Lung (tissue), 12 donors: ENCODE data around the gene RBM20. TPM values are rescaled to one million over a fixed set of nuclear protein-coding genes. Genes with fewer than 3 reads are reported as not detected.

ENCODE experiments used
- ATAC-seq: fragments of 200-7000 bp; cut with Tn5 transposase; one replicate; pipeline ENCODE4 v1.9.1; 2020; ENCODE audit warnings: moderate number of reproducible peaks; ENCODE audit not compliant: insufficient read depth, low FRiP score
- DNase-seq, 3 donors: peaks; one replicate each; pipeline ENCODE4 v3.0.0-alpha.2; 2013 to 2017
- H3K27ac ChIP-seq, 2 donors: one replicate each; pipeline ENCODE4 v1.5.1; 2013; ENCODE audit warnings: mild to moderate bottlenecking in 2 of 2, moderate library complexity in 2 of 2, control low read depth in 1 of 2, inconsistent platforms in 1 of 2, low read depth in 1 of 2, low read length in 1 of 2
- H3K27me3 ChIP-seq, 3 donors: one replicate each; pipeline ENCODE4 v1.5.1; 2013; ENCODE audit warnings: low read length in 2 of 3; ENCODE audit not compliant: control insufficient read depth in 3 of 3, insufficient read depth in 3 of 3
- H3K36me3 ChIP-seq, 4 donors: one replicate each; pipeline ENCODE4 v1.5.1; 2013; ENCODE audit warnings: low read length in 4 of 4, mild to moderate bottlenecking in 1 of 4, moderate library complexity in 1 of 4; ENCODE audit not compliant: control insufficient read depth in 4 of 4, insufficient read depth in 4 of 4
- H3K4me1 ChIP-seq, 5 donors: one replicate each; pipeline ENCODE4 v1.5.1; 2013; ENCODE audit warnings: low read length in 5 of 5, mild to moderate bottlenecking in 2 of 5, moderate library complexity in 1 of 5; ENCODE audit not compliant: control insufficient read depth in 5 of 5, insufficient read depth in 5 of 5
- H3K4me3 ChIP-seq: one replicate; pipeline ENCODE4 v1.5.1; 2013; ENCODE audit warnings: mild to moderate bottlenecking, control low read depth, moderate library complexity
- H3K9ac ChIP-seq, 2 donors: one replicate each; pipeline ENCODE4 v1.5.1; 2013; ENCODE audit warnings: low read length in 2 of 2, control low read depth in 1 of 2; ENCODE audit not compliant: insufficient read depth in 1 of 2
- H3K9me3 ChIP-seq, 4 donors: one replicate each; pipeline ENCODE4 v1.5.1; 2013; ENCODE audit warnings: low read length in 3 of 4, mild to moderate bottlenecking in 1 of 4, moderate library complexity in 1 of 4; ENCODE audit not compliant: control insufficient read depth in 4 of 4, insufficient read depth in 3 of 4
- whole genome bisulfite sequencing, 2 donors: extraction: QIAGEN DNeasy Blood & Tissue Kit; methylation state at CpG; one replicate each; pipeline ENCODE4 v1.1.7; 2013; 5-methylcytosine and 5-hydroxymethylcytosine counted together
- polyA plus RNA-seq, 2 donors: library from polyadenylated mRNA; stranded (reverse); fragments of 200-250 nt; gene quantifications; one replicate each; pipeline ENCODE4 v1.2.1, GENCODE V29; 2013
- total RNA-seq, 2 donors: library from RNA; depleted of rRNA in 1 of 2; stranded (reverse); fragments of >200 nt in 1 of 2; gene quantifications; one replicate each; pipeline ENCODE4 v1.2.1, GENCODE V29; 2014 to 2021
- TF ChIP-seq, protein P1 (sequence below): IDR thresholded peaks from 2 replicates; pipeline ENCODE4 v1.5.1; 2012; ENCODE audit warnings: mild to moderate bottlenecking; ENCODE audit errors: control extremely low read depth, extremely low read depth
- donor health status: control.
- donor health status: control.
- donor health status: Bipolar disorder and iron deficiency.
- donor health status: healthy.
- donor health status: DM: yes; HTN: yes; CAD: no.

RBM20 gene
- total and polyA plus RNA-seq, 4 donors: 0.25 to 3.3 (median 0.66) TPM

DNA sequence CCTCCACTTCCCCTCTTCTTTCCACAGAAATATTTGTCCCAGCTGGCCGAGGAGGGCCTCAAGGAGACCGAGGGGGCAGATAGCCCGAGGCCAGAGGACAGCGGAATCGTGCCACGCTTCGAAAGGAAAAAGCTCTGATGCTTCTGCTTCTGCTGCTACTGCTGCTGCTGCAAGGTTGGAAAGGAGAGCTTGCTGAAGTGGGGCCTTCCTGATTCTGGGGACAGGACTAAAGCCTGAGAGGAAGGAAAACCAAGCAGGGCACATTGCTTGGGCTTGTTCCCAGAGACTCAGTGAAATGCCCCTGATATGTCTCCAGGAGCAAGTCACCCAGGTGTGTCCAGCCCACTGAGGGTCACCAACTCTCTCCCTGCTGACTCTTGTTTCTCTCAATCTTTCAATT is 191.7 kb downstream of the RBM20 start:
- no peak overlapping the region for H3K4me3 ChIP-seq
- no peak overlapping the region for H3K9ac ChIP-seq
- H3K4me1 ChIP-seq: peaks cover 0 to 7% (median 3%) of the 10 kb centered on the region in 5 donors
- no peaks in the 10 kb centered on the region for H3K27me3 ChIP-seq
- no peak overlapping the region for H3K27ac ChIP-seq
- ATAC-seq (no peak), DNase-seq (no peak)
- no peaks in the 10 kb centered on the region for H3K9me3 ChIP-seq
- TF ChIP-seq, protein P1, sequence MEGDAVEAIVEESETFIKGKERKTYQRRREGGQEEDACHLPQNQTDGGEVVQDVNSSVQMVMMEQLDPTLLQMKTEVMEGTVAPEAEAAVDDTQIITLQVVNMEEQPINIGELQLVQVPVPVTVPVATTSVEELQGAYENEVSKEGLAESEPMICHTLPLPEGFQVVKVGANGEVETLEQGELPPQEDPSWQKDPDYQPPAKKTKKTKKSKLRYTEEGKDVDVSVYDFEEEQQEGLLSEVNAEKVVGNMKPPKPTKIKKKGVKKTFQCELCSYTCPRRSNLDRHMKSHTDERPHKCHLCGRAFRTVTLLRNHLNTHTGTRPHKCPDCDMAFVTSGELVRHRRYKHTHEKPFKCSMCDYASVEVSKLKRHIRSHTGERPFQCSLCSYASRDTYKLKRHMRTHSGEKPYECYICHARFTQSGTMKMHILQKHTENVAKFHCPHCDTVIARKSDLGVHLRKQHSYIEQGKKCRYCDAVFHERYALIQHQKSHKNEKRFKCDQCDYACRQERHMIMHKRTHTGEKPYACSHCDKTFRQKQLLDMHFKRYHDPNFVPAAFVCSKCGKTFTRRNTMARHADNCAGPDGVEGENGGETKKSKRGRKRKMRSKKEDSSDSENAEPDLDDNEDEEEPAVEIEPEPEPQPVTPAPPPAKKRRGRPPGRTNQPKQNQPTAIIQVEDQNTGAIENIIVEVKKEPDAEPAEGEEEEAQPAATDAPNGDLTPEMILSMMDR: no peak
- 40 to 63% methylated on average over 7 of the region's 7 CpGs for WGBS, 2 donors
- no peaks in the 10 kb centered on the region for H3K36me3 ChIP-seq

DNA sequence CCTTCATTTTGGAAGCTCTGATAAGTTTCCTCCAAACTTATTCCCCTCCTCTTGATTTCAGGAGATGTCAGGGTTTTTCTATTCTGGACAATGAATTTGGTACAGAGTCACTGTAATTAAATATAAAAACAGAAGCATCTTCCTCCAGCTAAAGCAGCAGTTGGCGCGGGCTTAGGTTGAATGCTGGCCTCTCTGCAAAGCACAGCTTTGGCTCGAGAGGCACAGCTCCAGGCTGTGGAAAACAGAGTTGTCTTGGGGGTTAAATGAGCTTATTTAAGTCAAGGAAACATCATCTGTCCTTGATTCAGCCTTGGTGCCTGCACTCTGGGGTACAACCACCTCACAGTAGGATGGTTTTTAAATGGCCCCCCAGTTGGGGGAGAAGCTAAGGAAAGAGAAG is 192.6 kb downstream of the RBM20 start:
- no peaks in the 10 kb centered on the region for H3K27me3 ChIP-seq
- DNase-seq: no peak
- TF ChIP-seq, protein P1: no peak
- H3K27ac ChIP-seq: no peak overlapping the region
- H3K4me3 ChIP-seq: no peak overlapping the region
- WGBS, 2 donors: 92 to 97% methylated on average over 3 of the region's 3 CpGs
- no peaks in the 10 kb centered on the region for H3K36me3 ChIP-seq
- H3K9me3 ChIP-seq: no peaks in the 10 kb centered on the region
- ATAC-seq: no peak
- H3K9ac ChIP-seq: no peak overlapping the region
- peaks cover 0 to 7% (median 3%) of the 10 kb centered on the region in 5 donors for H3K4me1 ChIP-seq

DNA sequence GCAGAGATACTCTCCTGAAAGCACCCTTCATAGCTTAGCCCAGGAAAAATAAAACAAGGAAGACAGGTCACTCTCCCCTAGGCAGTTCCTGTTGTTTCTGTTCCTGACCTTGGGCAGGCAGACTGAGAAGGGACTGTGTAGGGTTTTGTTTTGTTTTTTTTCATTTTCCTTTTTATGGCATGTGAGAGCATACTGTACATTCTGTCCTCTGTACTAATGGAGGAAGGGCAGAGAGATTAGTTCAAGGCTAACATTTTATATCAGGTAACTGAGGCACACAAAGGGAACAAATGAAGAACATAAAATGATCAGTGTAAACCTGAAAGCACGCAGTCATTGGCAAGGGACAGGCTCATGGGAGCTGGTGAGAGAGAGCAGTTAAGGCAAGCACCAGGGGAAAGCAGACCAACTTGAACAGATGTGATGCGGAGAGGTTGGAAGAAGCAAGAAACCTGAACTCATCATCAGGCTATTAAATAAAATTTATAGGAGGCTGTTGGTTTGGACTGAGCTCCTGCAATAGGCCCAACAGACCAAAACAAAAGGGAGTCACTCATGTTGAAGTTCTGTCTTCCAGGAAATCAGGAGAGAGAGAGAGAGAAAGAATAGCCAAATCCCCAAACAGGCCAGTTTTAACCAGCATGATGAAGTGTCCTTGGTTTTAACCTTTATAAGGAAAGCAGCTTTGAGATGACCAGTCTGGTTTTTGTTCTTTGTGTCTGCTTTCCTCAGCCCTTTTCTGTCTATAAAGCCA is 193.5 kb downstream of the RBM20 start:
- Histone ChIP-seq H3K9ac (no peak overlapping the region), H3K4me1 (peaks cover 0 to 7% (median 5%) of the 10 kb centered on the region in 5 donors), H3K27me3 (no peaks in the 10 kb centered on the region), H3K36me3 (no peaks in the 10 kb centered on the region), H3K27ac (peak overlapping the region in 1 of 2 donors; percentile 26), H3K4me3 (no peak overlapping the region), H3K9me3 (no peaks in the 10 kb centered on the region)
- DNase-seq (no peak), ATAC-seq (no peak)
- TF ChIP-seq, protein P1: no peak
- 95 to 98% methylated on average over 2 of the region's 2 CpGs for whole genome bisulfite sequencing, 2 donors
